T-helper 17 cell (primary cell): ENCODE results near the gene ADCY4. TPM values are rescaled to one million over a fixed set of nuclear protein-coding genes. Genes with fewer than 3 reads are reported as not detected.
"Not testable (repeated sequence)": the region's sequence is repeated elsewhere in the genome, so short reads cannot be mapped to it uniquely, and the experiment has no call there.

Experiments
- ATAC-seq: fragments of 150-1000 bp; cut with Tn5 transposase; 2 replicates; pipeline ENCODE4 v1.10.0; 2021; ENCODE audit warnings: mild to moderate bottlenecking, moderate library complexity
- DNase-seq, 3 donors: peaks; one replicate each; pipeline versions ENCODE4 v3.0.0 to v3.0.0-alpha.2; 2020 to 2021
- H3K9me3 ChIP-seq: one replicate; pipeline ENCODE4 v1.7.0; 2013; ENCODE audit warnings: low read length, mild to moderate bottlenecking; ENCODE audit not compliant: control insufficient read depth, poor library complexity, severe bottlenecking
- H3K27ac Mint-ChIP-seq: one replicate; pipeline ENCODE4 v1.8.0; 2022; ENCODE audit warnings: mild to moderate bottlenecking, moderate library complexity, mixed read lengths
- H3K27me3 Mint-ChIP-seq: one replicate; pipeline ENCODE4 v1.8.0; 2022; ENCODE audit warnings: mixed read lengths
- H3K36me3 Mint-ChIP-seq: one replicate; pipeline ENCODE4 v1.8.0; 2022; ENCODE audit warnings: low read depth, mixed read lengths
- H3K4me1 Mint-ChIP-seq: one replicate; pipeline ENCODE4 v1.8.0; 2022; ENCODE audit warnings: mild to moderate bottlenecking, mixed read lengths
- H3K4me3 Mint-ChIP-seq: one replicate; pipeline ENCODE4 v1.8.0; 2022; ENCODE audit warnings: mild to moderate bottlenecking, moderate library complexity, mixed read lengths
- total RNA-seq, 4 donors: library from RNA in 2 of 4; stranded (reverse) in 2 of 4; gene quantifications; one replicate each; pipeline ENCODE4 v1.2.3 and lab custom pipeline; 2022 to 2026

The ADCY4 gene
- total RNA-seq, 2 donors from 2014 or later, result 5.4 to 7.9 TPM

- no peaks in the 10 kb centered on the region for H3K9me3 ChIP-seq
- no peak for DNase-seq
- Mint-ChIP-seq H3K27me3 (peaks cover 26% of the 10 kb centered on the region), H3K36me3 (peaks cover 7% of the 10 kb centered on the region), H3K4me1 (peaks cover 21% of the 10 kb centered on the region), H3K4me3 (no peak overlapping the region), H3K27ac (no peak overlapping the region)
- ATAC-seq, result no peak
Observed at GRCh38 chr14:24340606-24341005, 5.7 kb upstream of the ADCY4 start.

- peak; percentile 46 to 51 (median 48) for DNase-seq
- H3K4me3 Mint-ChIP-seq, result peak within 1 kb of the TSS; percentile 91
- H3K36me3 Mint-ChIP-seq, result peaks cover 7% of the 10 kb centered on the region
- no peaks in the 10 kb centered on the region for H3K9me3 ChIP-seq
- peak within 1 kb of the TSS; percentile 69 for H3K27ac Mint-ChIP-seq
- ATAC-seq, result peak; percentile 95
- peaks cover 26% of the 10 kb centered on the region for H3K4me1 Mint-ChIP-seq
- peaks cover 23% of the 10 kb centered on the region for H3K27me3 Mint-ChIP-seq
Observed at GRCh38 chr14:24339284-24340151, 4.6 kb upstream of the ADCY4 start, which contains the start of gene RIPK3. TSS of gene RIPK3 (minus strand) at chr14:24339991. CDS start at chr14:24339826, 165 bp downstream.

- no peak for DNase-seq
- peak overlapping the region; percentile 91 for H3K4me3 Mint-ChIP-seq
- ATAC-seq, result no peak
- H3K36me3 Mint-ChIP-seq, result peaks cover 6% of the 10 kb centered on the region
- no peaks in the 10 kb centered on the region for H3K9me3 ChIP-seq
- H3K27me3 Mint-ChIP-seq, result peaks cover 18% of the 10 kb centered on the region
- H3K4me1 Mint-ChIP-seq, result peaks cover 26% of the 10 kb centered on the region
- peak overlapping the region; percentile 69 for H3K27ac Mint-ChIP-seq
Observed at GRCh38 chr14:24338843-24339242, 4.0 kb upstream of the ADCY4 start.

- Mint-ChIP-seq H3K27me3 (peaks cover 13% of the 10 kb centered on the region), H3K4me1 (peaks cover 26% of the 10 kb centered on the region), H3K4me3 (peak overlapping the region; percentile 91), H3K27ac (no peak overlapping the region), H3K36me3 (peaks cover 5% of the 10 kb centered on the region)
- no peaks in the 10 kb centered on the region for H3K9me3 ChIP-seq
- ATAC-seq (no peak), DNase-seq (no peak)
Observed at GRCh38 chr14:24337824-24338175, 2.9 kb upstream of the ADCY4 start.

DNA sequence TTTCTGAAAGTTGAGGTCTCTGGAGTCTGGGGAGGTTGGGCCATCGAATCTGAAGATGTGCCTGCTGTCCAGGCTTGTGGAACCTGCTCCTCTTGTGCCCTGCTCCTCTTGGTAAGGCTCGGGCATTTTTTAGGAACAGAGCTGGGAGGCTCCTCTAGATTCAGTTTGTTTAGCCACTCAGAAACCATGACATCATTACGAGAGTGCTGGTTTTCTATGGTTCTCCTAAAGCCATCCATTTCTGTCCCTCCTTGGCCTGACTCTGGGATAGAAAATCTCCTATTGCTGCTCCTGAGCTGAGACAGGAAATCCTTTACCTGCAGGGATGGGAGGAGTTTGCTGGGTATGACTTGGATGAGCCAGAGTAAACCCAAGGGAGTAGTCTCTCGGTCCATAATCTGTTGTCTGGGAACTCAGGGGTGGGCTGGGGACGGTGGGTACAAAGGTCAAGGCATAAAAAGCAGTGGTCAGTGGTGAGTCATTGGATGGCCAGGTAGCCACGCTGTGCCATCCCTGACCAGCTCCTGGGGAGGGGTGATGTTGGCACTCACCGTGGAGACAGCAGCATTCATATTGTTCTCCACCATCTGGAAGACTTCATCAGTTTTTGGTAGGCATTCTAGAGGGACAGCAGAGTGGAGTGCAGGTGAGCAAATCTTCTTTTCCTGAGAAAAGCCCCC lies 2.4 kb upstream of the ADCY4 start:
- Mint-ChIP-seq H3K27me3 (peaks cover 14% of the 10 kb centered on the region), H3K36me3 (peaks cover 5% of the 10 kb centered on the region), H3K4me1 (peaks cover 32% of the 10 kb centered on the region), H3K4me3 (peak overlapping the region; percentile 91), H3K27ac (no peak overlapping the region)
- DNase-seq (no peak), ATAC-seq (no peak)
- no peaks in the 10 kb centered on the region for H3K9me3 ChIP-seq

GRCh38 chr14:24335461-24336171 lies 745 bp upstream of the ADCY4 start:
- H3K4me1 Mint-ChIP-seq, result peaks cover 42% of the 10 kb centered on the region
- ATAC-seq (no peak), DNase-seq (no peak)
- H3K27me3 Mint-ChIP-seq, result peaks cover 18% of the 10 kb centered on the region
- H3K36me3 Mint-ChIP-seq, result peaks cover 5% of the 10 kb centered on the region
- no peaks in the 10 kb centered on the region for H3K9me3 ChIP-seq
- no peak overlapping the region for H3K27ac Mint-ChIP-seq
- H3K4me3 Mint-ChIP-seq, result peak overlapping the region; percentile 43

DNA sequence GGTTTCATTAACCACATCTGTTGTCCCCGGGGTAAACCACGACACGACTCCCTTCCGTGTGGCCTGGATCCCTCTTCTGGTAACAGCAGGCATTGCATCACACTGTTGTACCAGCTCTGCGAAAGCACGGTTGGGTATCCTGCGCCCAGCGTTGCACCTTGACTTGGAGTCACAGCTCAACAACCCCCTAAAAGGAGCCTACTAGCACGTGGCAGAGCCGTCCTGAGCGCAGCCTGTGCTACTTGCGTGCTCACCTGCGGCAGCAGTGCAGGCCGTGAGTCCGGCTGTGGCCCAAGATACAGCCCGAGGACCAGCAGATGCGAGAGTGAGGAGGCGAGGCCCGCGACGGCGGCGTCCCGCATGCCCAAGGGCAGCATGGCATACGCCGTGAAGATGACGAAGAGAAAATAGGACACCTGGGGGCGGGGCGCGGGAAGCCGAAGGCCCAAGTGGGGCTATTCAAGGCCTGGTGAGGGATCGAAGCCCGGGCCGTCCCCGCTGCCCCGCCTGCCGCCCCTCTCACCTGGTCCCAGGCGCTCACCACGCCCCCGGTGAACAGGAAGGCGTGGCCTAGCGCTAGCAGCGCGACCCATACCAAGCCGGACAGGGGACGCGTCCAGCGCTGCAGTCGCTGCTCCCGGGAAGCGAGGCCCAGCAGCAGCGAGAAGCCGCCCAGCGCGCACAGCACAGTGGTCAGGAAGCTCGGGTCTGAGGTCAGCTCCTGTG lies 2.4 kb downstream of the ADCY4 start:
- ATAC-seq (peak; percentile 92), DNase-seq (peak; percentile 61 to 81 (median 73))
- Mint-ChIP-seq H3K4me1 (peaks cover 44% of the 10 kb centered on the region), H3K27ac (peak overlapping the region; percentile 94), H3K27me3 (peaks cover 26% of the 10 kb centered on the region), H3K4me3 (peak overlapping the region; percentile 96), H3K36me3 (peaks cover 5% of the 10 kb centered on the region)
- no peaks in the 10 kb centered on the region for H3K9me3 ChIP-seq

DNA sequence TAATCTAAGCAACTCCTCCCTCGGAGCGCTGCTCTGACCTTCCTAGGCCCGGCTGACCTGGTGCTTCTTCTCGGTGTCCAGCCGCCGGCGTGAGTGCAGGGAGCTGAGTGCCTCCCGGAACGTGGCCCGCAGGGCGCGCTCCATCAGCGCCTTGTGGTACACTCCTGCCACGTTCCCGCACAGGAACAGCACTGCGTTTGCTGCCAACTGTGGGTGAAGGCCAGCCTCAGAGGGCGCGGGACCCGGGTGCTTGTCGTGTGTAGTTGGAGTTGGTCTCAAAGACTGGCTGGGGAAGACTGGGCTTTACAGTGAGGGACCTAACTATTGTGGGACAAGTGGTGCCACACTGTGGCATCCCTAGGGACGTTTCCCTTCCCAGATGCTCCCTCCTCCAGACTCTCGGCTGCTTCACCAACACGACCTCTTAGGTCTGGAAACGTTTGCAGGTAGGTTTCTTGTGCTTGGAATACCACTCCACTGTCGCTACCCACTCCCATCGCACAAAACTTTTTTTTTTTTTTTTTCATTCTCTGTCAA lies 3.1 kb downstream of the ADCY4 start:
- H3K4me1 Mint-ChIP-seq, result peaks cover 48% of the 10 kb centered on the region
- DNase-seq, result no peak
- no peaks in the 10 kb centered on the region for H3K9me3 ChIP-seq
- H3K27me3 Mint-ChIP-seq, result peaks cover 26% of the 10 kb centered on the region
- H3K27ac Mint-ChIP-seq, result peak overlapping the region; percentile 94
- peak overlapping the region; percentile 96 for H3K4me3 Mint-ChIP-seq
- peaks cover 5% of the 10 kb centered on the region for H3K36me3 Mint-ChIP-seq
- peak; percentile 1 for ATAC-seq

DNA sequence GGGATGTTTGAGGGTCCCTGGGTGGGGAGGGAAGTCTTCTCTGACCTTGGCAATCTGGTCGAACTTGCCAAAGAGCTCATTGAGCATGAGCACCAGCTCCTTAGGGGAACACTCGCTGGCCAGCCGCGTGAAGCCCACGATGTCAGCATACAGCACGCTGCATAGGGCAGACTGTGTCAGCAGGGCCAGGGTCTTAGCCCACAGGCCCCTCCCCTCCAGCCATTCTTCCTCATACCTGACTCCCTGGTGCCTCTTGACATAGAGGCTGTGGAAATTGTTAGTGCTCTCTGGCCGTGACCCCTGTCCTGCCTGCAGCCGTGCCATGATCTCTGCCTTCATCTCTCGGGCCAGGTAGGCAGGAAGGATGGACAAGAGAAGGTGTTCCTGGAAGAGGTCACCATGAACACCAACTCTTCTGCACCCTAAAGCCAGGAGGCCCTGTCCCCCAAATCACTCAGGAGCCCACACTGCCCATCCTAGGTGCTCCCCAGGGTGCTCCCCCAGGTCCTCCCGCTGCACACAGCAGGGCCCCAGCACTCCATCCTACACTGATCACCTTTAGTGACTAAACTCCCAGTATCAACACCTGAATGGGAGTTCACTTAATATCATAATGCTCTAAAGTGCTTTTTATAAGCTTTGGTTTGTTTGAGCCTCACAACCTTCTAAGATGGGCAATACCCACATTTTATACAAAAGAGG lies 3.7 kb downstream of the ADCY4 start:
- H3K9me3 ChIP-seq, result no peaks in the 10 kb centered on the region
- no peak for ATAC-seq
- no peak for DNase-seq
- Mint-ChIP-seq H3K27ac (peak overlapping the region; percentile 94), H3K27me3 (peaks cover 26% of the 10 kb centered on the region), H3K4me3 (no peak overlapping the region), H3K36me3 (peaks cover 1% of the 10 kb centered on the region), H3K4me1 (peaks cover 47% of the 10 kb centered on the region)

GRCh38 chr14:24329736-24330135 lies 5.1 kb downstream of the ADCY4 start:
- DNase-seq (peak in 1 of 3 donors; percentile 27), ATAC-seq (peak; percentile 51)
- Mint-ChIP-seq H3K4me3 (no peak overlapping the region), H3K27ac (peak overlapping the region; percentile 29), H3K36me3 (no peaks in the 10 kb centered on the region), H3K4me1 (peaks cover 45% of the 10 kb centered on the region), H3K27me3 (peaks cover 19% of the 10 kb centered on the region)
- H3K9me3 ChIP-seq, result no peaks in the 10 kb centered on the region

- Mint-ChIP-seq H3K4me3 (no peak overlapping the region), H3K27me3 (peaks cover 19% of the 10 kb centered on the region), H3K36me3 (no peaks in the 10 kb centered on the region), H3K4me1 (peaks cover 45% of the 10 kb centered on the region), H3K27ac (peak overlapping the region; percentile 29)
- H3K9me3 ChIP-seq, result no peaks in the 10 kb centered on the region
- DNase-seq (no peak), ATAC-seq (no peak)
Observed at GRCh38 chr14:24329073-24329663, 5.7 kb downstream of the ADCY4 start.

- not testable (repeated sequence) for H3K4me3 Mint-ChIP-seq
Observed at GRCh38 chr14:24327914-24328313, 7.0 kb downstream of the ADCY4 start.

More at GRCh38 chr14:24327914-24328313, 7.0 kb downstream of the ADCY4 start:
- not testable (repeated sequence) for DNase-seq, H3K9me3 ChIP-seq, H3K36me3 Mint-ChIP-seq, ATAC-seq
- Mint-ChIP-seq H3K27ac (peak overlapping the region; percentile 29), H3K27me3 (peaks cover 21% of the 10 kb centered on the region), H3K4me1 (peaks cover 47% of the 10 kb centered on the region)
